ENCODE data around the gene LRMDA.

Gene LRMDA

DNA sequence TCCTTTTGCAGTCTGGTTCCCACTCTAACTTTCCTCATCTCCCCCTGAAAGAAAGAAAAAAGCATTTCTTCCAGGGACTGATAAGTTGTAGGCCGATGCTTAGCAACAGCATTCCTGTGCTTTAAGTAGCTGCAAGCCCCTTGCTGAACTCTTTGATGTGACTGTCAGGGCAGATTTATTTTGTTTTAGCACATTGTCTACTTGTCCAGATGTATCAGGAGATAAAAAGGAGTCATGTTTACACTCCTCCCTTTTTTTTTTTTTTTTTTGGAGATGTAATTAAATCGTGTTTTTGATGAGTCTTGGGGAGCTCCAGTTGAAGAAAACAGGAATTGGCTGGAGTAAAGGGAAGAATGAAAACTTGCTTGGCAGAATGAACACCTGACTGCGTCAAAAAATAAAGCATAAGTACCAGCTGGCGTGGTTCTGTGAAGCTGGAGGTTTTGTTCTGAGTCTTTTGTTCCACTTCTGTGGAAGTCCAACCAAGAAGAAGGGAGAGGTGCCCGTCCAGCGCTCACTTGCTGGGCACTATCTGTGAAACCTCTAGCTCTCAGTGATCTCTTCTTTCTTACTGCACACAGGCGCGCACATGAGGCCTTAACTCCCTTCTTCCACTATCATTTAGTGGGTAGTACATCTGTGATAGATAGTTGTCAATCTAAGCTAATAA, 871.7 kb downstream of the LRMDA start (continued):
- TF ChIP-seq ZNF354C (tag by site-specific recombination; IDR thresholded peaks at IDR 0.05; ENCODE audit: borderline replicate concordance, low read depth) (no peak), ZNF274 (IDR thresholded peaks at IDR 0.05; ENCODE audit: low read length) (no peak), ZNF274 (tag by site-specific recombination; IDR thresholded peaks at IDR 0.05; ENCODE audit: borderline replicate concordance) (no peak), ZNF596 (tag by site-specific recombination; IDR thresholded peaks at IDR 0.05) (0 out of 2 replicates have a peak, but pooled peaks have one; percentile 2), ZBTB8A (tag by site-specific recombination; IDR thresholded peaks at IDR 0.05) (no peak), ZBTB21 (tag by site-specific recombination; IDR thresholded peaks at IDR 0.05) (no peak)
- TF ChIP-seq, protein P1, sequence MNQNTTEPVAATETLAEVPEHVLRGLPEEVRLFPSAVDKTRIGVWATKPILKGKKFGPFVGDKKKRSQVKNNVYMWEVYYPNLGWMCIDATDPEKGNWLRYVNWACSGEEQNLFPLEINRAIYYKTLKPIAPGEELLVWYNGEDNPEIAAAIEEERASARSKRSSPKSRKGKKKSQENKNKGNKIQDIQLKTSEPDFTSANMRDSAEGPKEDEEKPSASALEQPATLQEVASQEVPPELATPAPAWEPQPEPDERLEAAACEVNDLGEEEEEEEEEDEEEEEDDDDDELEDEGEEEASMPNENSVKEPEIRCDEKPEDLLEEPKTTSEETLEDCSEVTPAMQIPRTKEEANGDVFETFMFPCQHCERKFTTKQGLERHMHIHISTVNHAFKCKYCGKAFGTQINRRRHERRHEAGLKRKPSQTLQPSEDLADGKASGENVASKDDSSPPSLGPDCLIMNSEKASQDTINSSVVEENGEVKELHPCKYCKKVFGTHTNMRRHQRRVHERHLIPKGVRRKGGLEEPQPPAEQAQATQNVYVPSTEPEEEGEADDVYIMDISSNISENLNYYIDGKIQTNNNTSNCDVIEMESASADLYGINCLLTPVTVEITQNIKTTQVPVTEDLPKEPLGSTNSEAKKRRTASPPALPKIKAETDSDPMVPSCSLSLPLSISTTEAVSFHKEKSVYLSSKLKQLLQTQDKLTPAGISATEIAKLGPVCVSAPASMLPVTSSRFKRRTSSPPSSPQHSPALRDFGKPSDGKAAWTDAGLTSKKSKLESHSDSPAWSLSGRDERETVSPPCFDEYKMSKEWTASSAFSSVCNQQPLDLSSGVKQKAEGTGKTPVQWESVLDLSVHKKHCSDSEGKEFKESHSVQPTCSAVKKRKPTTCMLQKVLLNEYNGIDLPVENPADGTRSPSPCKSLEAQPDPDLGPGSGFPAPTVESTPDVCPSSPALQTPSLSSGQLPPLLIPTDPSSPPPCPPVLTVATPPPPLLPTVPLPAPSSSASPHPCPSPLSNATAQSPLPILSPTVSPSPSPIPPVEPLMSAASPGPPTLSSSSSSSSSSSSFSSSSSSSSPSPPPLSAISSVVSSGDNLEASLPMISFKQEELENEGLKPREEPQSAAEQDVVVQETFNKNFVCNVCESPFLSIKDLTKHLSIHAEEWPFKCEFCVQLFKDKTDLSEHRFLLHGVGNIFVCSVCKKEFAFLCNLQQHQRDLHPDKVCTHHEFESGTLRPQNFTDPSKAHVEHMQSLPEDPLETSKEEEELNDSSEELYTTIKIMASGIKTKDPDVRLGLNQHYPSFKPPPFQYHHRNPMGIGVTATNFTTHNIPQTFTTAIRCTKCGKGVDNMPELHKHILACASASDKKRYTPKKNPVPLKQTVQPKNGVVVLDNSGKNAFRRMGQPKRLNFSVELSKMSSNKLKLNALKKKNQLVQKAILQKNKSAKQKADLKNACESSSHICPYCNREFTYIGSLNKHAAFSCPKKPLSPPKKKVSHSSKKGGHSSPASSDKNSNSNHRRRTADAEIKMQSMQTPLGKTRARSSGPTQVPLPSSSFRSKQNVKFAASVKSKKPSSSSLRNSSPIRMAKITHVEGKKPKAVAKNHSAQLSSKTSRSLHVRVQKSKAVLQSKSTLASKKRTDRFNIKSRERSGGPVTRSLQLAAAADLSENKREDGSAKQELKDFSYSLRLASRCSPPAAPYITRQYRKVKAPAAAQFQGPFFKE (tag by site-specific recombination; IDR thresholded peaks at IDR 0.05; ENCODE audit: borderline replicate concordance): no peak

DNA sequence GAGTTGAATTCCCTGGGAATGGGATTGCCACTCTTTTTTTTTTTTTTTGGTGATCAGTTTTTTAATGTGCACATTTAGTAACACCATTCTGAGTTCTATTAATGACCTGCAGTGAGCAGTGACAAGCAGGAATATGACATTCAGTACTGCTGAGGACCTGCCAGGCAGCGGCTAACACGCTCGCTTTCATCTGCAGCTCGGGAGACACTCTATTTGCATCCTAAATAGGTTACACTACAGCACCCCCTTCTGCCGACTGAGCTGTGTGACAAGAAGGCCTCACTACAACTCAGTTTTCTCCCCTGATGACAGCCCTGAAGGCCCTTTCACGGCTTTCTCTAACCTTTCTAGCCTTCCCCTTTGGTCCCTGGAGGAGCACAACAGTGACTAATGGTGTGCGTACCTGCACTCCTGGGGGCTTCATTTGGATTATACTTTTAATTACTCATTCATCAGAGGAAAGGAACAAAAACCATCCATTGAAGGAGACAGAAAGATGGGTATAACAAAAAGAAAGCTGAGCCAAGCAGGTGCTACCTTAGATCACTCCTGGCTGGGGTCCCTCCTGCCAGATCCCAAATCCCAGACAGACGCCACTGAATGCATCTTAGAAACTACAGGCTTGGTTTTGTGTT, 872.4 kb downstream of the LRMDA start:
- Histone ChIP-seq H3K36me3 (ENCODE audit: control insufficient read depth in 2 of 2, insufficient read depth in 1 of 2, low read length in 2 of 2) (no peaks in the 10 kb centered on the region), H3K27ac (ENCODE audit: extremely low read depth, low read depth, low read length) (no peak overlapping the region), H3K4me1 (ENCODE audit: control insufficient read depth, insufficient read depth, low read length) (peaks cover 7% of the 10 kb centered on the region), H3K9me3 (ENCODE audit: control insufficient read depth, insufficient read depth, low read depth, low read length) (no peaks in the 10 kb centered on the region), H3K4me3 (ENCODE audit: low read depth, low read length) (no peak overlapping the region)
- POLR2A ChIA-PET: interaction anchor here (0.6 to 1.5 kb wide), 2 partner anchors 268 to 902 kb away, joined by 3 to 6 read pairs; partner anchors contain the start of gene ZNF503
- CTCF ChIA-PET: interaction anchor here (0.6 to 1.8 kb wide), 31 partner anchors 10 to 1078 kb away, joined by 3 to 11 read pairs (median 3); no protein-coding TSS in a partner anchor
- TF ChIP-seq TRIM28 (IDR thresholded peaks at IDR 0.05; ENCODE audit: borderline replicate concordance, low read length) (peak; percentile 59; the same call in 1 of the 2 replicates), ZBTB17 (tag by site-specific recombination; IDR thresholded peaks at IDR 0.05) (peak; percentile 68), ZNF16 (tag by site-specific recombination; IDR thresholded peaks at IDR 0.05; ENCODE audit: low read depth) (no peak), ZFP41 (tag by site-specific recombination; IDR thresholded peaks at IDR 0.05; ENCODE audit: borderline replicate concordance) (no peak), ZNF660 (tag by site-specific recombination; IDR thresholded peaks at IDR 0.05) (peak; percentile 86), ZNF747 (tag by site-specific recombination; IDR thresholded peaks at IDR 0.05) (no peak), ZNF561 (tag by site-specific recombination; IDR thresholded peaks at IDR 0.05; ENCODE audit: borderline replicate concordance) (0 out of 2 replicates have a peak, but pooled peaks have one; percentile 28), FEZF1 (tag by site-specific recombination; IDR thresholded peaks at IDR 0.05) (no peak), ZEB2 (tag by site-specific recombination; IDR thresholded peaks at IDR 0.05) (0 out of 2 replicates have a peak, but pooled peaks have one; percentile 18), ZNF610 (tag by site-specific recombination; IDR thresholded peaks at IDR 0.05; ENCODE audit: borderline replicate concordance) (peak; percentile 38; the same call in 1 of the 2 replicates), ZNF571 (tag by site-specific recombination; IDR thresholded peaks at IDR 0.05) (no peak), PRDM1 (tag by site-specific recombination; IDR thresholded peaks at IDR 0.05) (peak; percentile 79), ZNF791 (tag by site-specific recombination; IDR thresholded peaks at IDR 0.05) (no peak), ZSCAN30 (tag by site-specific recombination; IDR thresholded peaks at IDR 0.05) (peak; percentile 62; the same call in 1 of the 2 replicates), ZNF335 (tag by site-specific recombination; conservative IDR thresholded peaks at IDR 0.05) (no peak; the same call in 1 of the 2 replicates), ZNF202 (tag by site-specific recombination; IDR thresholded peaks at IDR 0.05; ENCODE audit: borderline replicate concordance) (no peak), ZNF211 (tag by site-specific recombination; IDR thresholded peaks at IDR 0.05; ENCODE audit: low read depth) (no peak), ZNF184 (tag by site-specific recombination; IDR thresholded peaks at IDR 0.05) (no peak), ZNF654 (tag by site-specific recombination; IDR thresholded peaks at IDR 0.05; ENCODE audit: low read depth) (peak; percentile 88)
- TF ChIP-seq, protein P2, sequence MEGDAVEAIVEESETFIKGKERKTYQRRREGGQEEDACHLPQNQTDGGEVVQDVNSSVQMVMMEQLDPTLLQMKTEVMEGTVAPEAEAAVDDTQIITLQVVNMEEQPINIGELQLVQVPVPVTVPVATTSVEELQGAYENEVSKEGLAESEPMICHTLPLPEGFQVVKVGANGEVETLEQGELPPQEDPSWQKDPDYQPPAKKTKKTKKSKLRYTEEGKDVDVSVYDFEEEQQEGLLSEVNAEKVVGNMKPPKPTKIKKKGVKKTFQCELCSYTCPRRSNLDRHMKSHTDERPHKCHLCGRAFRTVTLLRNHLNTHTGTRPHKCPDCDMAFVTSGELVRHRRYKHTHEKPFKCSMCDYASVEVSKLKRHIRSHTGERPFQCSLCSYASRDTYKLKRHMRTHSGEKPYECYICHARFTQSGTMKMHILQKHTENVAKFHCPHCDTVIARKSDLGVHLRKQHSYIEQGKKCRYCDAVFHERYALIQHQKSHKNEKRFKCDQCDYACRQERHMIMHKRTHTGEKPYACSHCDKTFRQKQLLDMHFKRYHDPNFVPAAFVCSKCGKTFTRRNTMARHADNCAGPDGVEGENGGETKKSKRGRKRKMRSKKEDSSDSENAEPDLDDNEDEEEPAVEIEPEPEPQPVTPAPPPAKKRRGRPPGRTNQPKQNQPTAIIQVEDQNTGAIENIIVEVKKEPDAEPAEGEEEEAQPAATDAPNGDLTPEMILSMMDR (tag by site-specific recombination; IDR thresholded peaks at IDR 0.05): peak; percentile 54; the same call in 1 of the 2 replicates
- TF ChIP-seq, protein P3, sequence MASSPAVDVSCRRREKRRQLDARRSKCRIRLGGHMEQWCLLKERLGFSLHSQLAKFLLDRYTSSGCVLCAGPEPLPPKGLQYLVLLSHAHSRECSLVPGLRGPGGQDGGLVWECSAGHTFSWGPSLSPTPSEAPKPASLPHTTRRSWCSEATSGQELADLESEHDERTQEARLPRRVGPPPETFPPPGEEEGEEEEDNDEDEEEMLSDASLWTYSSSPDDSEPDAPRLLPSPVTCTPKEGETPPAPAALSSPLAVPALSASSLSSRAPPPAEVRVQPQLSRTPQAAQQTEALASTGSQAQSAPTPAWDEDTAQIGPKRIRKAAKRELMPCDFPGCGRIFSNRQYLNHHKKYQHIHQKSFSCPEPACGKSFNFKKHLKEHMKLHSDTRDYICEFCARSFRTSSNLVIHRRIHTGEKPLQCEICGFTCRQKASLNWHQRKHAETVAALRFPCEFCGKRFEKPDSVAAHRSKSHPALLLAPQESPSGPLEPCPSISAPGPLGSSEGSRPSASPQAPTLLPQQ (tag by site-specific recombination; IDR thresholded peaks at IDR 0.05): no peak
